HG02763 (cell line): ENCODE measurements around the gene NRN1L.
A peak's percentile ranks its signal among the peaks of the same experiment; 100 is the strongest.
"Not testable (repeated sequence)": the region's sequence is repeated elsewhere in the genome, so short reads cannot be mapped to it uniquely, and the experiment has no call there.

Experiments
- ATAC-seq: cut with Tn5 transposase; IDR thresholded peaks from one replicate; pipeline ENCODE4 v1.9.1; 2021; ENCODE audit warnings: mild to moderate bottlenecking, moderate library complexity; ENCODE audit not compliant: unreplicated experiment

NRN1L gene

GRCh38 chr16:67884684-67885083 is at the start of gene NRN1L:
TSS of gene NRN1L (plus strand) at chr16:67884885. CDS start at chr16:67884904, 19 bp downstream.
- no peak for ATAC-seq

- not testable (repeated sequence) for ATAC-seq
Observed at GRCh38 chr16:67837190-67837589, 47.5 kb upstream of the NRN1L start.

- ATAC-seq: no peak
Observed at GRCh38 chr16:67837811-67838210, 46.9 kb upstream of the NRN1L start.

GRCh38 chr16:67841198-67841815 is 43.4 kb upstream of the NRN1L start:
- ATAC-seq: no peak

GRCh38 chr16:67841816-67842508 is 42.7 kb upstream of the NRN1L start, which contains the start of gene THAP11:
TSS of gene THAP11 (plus strand) at chr16:67842320. CDS start at chr16:67842555, 235 bp downstream.
- ATAC-seq: peak; percentile 46

- peak; percentile 9 for ATAC-seq
Observed at GRCh38 chr16:67842509-67843342, 42.0 kb upstream of the NRN1L start.

GRCh38 chr16:67843343-67843765 is 41.3 kb upstream of the NRN1L start:
- no peak for ATAC-seq

- no peak for ATAC-seq
Observed at GRCh38 chr16:67844497-67844896, 40.2 kb upstream of the NRN1L start.

- no peak for ATAC-seq
Observed at GRCh38 chr16:67845291-67846062, 39.2 kb upstream of the NRN1L start.

- no peak for ATAC-seq
Observed at GRCh38 chr16:67846063-67846319, 38.7 kb upstream of the NRN1L start.

GRCh38 chr16:67846320-67847063 is 38.2 kb upstream of the NRN1L start, which contains the start of gene NUTF2:
TSS of gene NUTF2 (plus strand) at chr16:67846933. CDS start at chr16:67865131, 18,198 bp downstream.
- ATAC-seq: peak; percentile 69

- ATAC-seq: peak; percentile 36
Observed at GRCh38 chr16:67847064-67847861, 37.4 kb upstream of the NRN1L start, which contains the start of gene CENPT. TSS of gene CENPT (minus strand) at chr16:67847693. CDS start at chr16:67833859, 13,834 bp downstream.

- ATAC-seq: no peak
Observed at GRCh38 chr16:67848118-67848517, 36.6 kb upstream of the NRN1L start.

- no peak for ATAC-seq
Observed at GRCh38 chr16:67853670-67854069, 31.0 kb upstream of the NRN1L start.

GRCh38 chr16:67855789-67856188 is 28.9 kb upstream of the NRN1L start:
- no peak for ATAC-seq

- ATAC-seq: no peak
Observed at GRCh38 chr16:67856927-67857546, 27.6 kb upstream of the NRN1L start.

- no peak for ATAC-seq
Observed at GRCh38 chr16:67857547-67858233, 27.0 kb upstream of the NRN1L start.

- no peak for ATAC-seq
Observed at GRCh38 chr16:67858500-67858899, 26.2 kb upstream of the NRN1L start.
